ENCODE measurements around the gene BCR. TPM values are rescaled to one million over a fixed set of nuclear protein-coding genes. Genes with fewer than 3 reads are reported as not detected.

BCR gene
- total RNA-seq, 1 donor from 2014 or later, result 29.0 TPM

DNA sequence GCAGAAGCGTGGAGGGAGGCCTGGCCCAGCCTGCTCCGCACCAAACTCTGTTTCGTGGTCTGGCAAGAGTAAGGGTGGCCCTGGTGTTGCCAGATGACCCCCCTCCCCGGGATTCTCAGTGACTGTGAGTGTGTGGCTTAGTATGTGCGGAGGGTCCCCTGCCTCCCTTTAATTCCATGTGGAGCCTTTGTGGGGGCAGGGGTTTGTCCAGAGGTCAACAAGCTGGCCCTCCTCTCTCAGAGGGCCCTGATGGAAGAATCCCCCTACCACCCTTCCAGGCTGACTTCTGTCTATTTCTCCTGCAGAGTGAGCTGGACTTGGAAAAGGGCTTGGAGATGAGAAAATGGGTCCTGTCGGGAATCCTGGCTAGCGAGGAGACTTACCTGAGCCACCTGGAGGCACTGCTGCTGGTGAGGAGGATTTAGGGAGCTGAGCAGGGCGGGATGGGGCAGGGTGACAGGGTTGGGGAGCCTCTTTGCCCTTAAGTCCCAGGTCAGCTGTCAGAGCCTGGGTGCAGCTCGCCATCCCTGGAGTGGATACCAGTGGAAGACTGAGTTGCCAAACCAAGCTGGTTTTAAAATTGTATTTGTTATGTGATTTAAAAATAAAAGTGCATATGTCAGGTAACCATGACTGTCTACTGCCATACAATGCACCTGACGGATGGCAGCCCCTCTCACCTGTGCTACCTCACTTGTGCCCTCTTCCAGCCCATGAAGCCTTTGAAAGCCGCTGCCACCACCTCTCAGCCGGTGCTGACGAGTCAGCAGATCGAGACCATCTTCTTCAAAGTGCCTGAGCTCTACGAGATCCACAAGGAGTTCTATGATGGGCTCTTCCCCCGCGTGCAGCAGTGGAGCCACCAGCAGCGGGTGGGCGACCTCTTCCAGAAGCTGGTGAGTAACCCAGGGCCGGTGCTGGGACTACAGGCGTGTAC is 80.6 kb downstream of the BCR start:
- DNase-seq (ENCODE audit: missing footprints) (no peak), ATAC-seq (no peak)
- intact Hi-C loops (cut with DNase I), result no loop called here

DNA sequence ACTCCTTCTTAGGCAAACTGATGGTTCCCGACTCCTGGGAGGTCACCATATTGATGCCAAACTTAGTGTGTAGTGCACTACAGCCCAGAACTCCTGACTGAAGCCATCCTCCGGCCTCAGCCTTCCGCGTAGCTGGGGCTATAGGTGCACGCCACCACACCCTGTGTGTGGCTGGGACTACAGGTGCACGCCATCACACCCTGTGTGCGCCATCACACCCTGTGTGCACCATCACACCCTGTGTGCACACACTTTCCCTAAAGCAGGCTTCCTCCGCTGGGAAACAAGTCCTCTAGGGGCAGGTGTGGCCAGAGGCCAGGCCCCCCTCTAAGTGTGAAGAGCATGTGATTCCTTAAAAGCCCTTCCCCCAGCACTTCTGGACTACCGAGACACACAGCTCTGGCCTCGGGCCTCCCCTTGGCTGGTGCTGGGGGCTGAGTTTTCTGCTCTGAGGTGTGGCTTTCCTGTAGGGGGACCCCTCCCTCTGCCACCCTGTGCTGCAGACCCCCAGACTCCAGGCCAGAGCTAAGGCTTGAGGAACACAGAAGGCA is 81.7 kb downstream of the BCR start:
- intact Hi-C loops (cut with DNase I), result no loop called here
- DNase-seq (ENCODE audit: missing footprints), result no peak

GRCh38 chr22:23262518-23263332 is 82.4 kb downstream of the BCR start:
- intact Hi-C loops (cut with DNase I), result no loop called here
- DNase-seq (ENCODE audit: missing footprints), result no peak
- no peak for ATAC-seq

More for the DNA sequence above, 81.7 kb downstream of the BCR start:
- no peak for ATAC-seq

- intact Hi-C loops (cut with DNase I), result no loop called here
- no peak for DNase-seq (ENCODE audit: missing footprints)
- peak; percentile 16 for ATAC-seq
Measured at GRCh38 chr22:23263651-23264555, 83.6 kb downstream of the BCR start.

GRCh38 chr22:23264610-23265367 is 84.5 kb downstream of the BCR start:
- peak; percentile 62 for ATAC-seq
- no peak for DNase-seq (ENCODE audit: missing footprints)
- intact Hi-C loops (cut with DNase I), result no loop called here

DNA sequence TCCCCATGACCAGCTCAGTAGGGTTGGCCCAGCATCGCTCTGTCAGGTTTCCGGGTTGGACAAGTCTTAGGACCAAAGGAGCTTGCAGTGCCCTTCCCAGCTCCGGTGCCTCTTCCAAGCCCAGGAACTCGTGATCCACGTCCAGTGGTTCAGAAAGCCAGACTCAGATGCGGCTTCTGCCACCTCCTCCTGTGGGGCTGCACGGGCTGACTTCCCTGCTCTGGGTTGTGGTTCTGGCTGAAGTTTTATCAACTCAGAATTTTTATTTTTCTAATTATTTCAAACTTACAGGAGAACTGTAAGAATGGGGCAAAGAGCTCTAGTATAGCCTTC is 85.0 kb downstream of the BCR start:
- ATAC-seq, result no peak
- no peak for DNase-seq (ENCODE audit: missing footprints)
- intact Hi-C loops (cut with DNase I), result no loop called here

GRCh38 chr22:23266780-23267179 is 86.5 kb downstream of the BCR start:
- intact Hi-C loops (cut with DNase I), result no loop called here
- DNase-seq (ENCODE audit: missing footprints) (no peak), ATAC-seq (no peak)

GRCh38 chr22:23267226-23268043 is 87.1 kb downstream of the BCR start:
- no peak for ATAC-seq
- intact Hi-C loops (cut with DNase I), result no loop called here
- no peak for DNase-seq (ENCODE audit: missing footprints)

DNA sequence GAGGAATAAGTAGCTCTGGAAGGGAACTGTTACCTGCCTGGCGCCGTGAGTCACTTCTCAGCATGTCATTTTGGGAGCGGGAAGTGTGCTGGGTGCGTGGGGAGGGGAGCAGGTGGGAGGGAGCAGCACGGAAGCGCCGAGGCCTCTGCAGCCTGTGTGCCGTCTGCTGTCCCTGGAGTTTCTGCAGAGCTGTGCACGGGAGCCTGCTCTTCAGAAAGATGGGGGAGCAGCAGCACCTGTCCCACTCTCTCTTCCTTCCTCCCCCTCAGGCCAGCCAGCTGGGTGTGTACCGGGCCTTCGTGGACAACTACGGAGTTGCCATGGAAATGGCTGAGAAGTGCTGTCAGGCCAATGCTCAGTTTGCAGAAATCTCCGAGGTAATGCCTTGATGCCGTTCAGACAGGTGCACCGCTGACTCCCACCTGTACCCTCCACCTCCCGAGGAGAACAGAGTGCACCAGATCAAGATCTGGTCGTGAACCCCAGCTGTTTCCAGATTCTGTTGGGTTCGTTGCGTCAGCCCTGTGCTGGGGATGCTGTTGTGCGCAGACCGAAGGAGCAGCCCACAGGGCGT is 87.9 kb downstream of the BCR start:
- ATAC-seq (no peak), DNase-seq (ENCODE audit: missing footprints) (no peak)
- intact Hi-C loops (cut with DNase I), result no loop called here

GRCh38 chr22:23268877-23269276 is 88.6 kb downstream of the BCR start:
- DNase-seq (ENCODE audit: missing footprints), result no peak
- ATAC-seq, result no peak
- intact Hi-C loops (cut with DNase I), result no loop called here

DNA sequence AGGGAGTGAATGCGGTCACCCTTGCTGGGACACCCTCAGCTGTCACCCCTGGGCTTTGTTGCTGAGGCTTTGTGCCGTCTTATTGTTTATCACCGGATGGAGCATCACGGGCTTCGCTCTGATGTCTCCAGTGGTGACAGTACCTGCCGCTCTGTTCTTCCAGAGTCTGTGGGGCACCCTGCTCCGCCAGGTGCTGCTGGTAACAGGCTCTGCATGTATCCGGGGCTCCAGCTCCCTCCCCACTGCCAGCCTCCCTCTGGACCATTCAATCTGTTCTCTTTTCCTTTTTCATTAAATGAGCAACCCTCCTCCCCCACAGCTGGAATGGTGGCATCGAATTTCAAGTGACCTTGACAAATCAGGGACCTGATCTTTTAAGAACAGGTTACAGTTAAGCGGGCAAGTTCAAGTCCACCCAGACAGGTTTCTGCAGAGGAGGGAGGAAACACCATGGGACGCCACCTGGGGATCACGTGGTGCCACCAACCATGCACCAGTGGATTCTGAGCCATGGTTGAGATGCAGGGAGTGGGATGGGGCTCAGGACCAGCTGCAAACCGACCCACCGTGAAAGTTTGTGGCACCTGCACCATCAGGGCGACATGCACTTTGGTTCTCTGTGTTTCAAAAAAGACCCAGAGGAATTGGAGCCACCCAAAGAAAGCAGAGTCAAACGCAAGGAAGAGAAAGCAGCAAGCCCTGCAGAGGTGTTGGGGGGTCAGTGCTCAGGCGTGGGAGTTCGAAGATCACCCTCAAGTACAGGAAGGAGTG is 89.3 kb downstream of the BCR start:
- no peak for DNase-seq (ENCODE audit: missing footprints)
- ATAC-seq, result no peak
- intact Hi-C loops (cut with DNase I), result no loop called here

- ATAC-seq, result no peak
Measured at GRCh38 chr22:23270212-23270733, 90.0 kb downstream of the BCR start.

GRCh38 chr22:23270798-23271596 is 90.7 kb downstream of the BCR start:
- intact Hi-C loops (cut with DNase I), result no loop called here
- ATAC-seq (no peak), DNase-seq (ENCODE audit: missing footprints) (no peak)

More at GRCh38 chr22:23270212-23270733, 90.0 kb downstream of the BCR start:
- intact Hi-C loops (cut with DNase I), result no loop called here
- DNase-seq (ENCODE audit: missing footprints), result no peak

- intact Hi-C loops (cut with DNase I), result no loop called here
- no peak for ATAC-seq
Measured at GRCh38 chr22:23271597-23271908, 91.2 kb downstream of the BCR start.

DNA sequence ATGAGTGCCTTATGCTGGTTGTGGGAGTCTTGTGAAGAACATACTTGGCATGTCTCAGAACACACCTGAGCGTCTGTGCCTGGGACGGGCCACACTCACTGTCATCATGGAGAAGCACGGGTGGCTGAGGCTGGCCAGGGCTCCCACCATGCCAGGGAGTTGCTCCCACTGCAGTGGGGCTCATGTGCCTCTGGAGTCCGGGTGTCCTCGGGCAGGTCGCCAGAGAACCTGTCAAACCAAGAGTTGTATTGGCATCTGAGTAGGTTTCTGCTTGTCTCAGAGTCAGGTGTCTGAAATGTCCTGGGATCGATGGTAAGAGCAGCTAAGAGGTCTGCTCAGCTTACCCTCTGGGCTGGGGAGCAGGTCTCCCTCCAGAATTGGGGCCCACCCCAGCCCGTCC is 92.1 kb downstream of the BCR start:
- ATAC-seq (no peak), DNase-seq (ENCODE audit: missing footprints) (no peak)
- intact Hi-C loops (cut with DNase I), result no loop called here

More at GRCh38 chr22:23271597-23271908, 91.2 kb downstream of the BCR start:
- DNase-seq (ENCODE audit: missing footprints), result no peak

All from Right ventricle myocardium inferior (tissue), 1 donor.